GM18909 (cell line): Measurements from ENCODE around the gene BCL2L1.
"Not testable (repeated sequence)": the region's sequence is repeated elsewhere in the genome, so short reads cannot be mapped to it uniquely, and the experiment has no call there.

ENCODE experiments used
- ATAC-seq: cut with Tn5 transposase; IDR thresholded peaks from one replicate; pipeline ENCODE4 v1.9.1; 2021; ENCODE audit warnings: mild to moderate bottlenecking; ENCODE audit not compliant: unreplicated experiment, poor library complexity

Gene BCL2L1

DNA sequence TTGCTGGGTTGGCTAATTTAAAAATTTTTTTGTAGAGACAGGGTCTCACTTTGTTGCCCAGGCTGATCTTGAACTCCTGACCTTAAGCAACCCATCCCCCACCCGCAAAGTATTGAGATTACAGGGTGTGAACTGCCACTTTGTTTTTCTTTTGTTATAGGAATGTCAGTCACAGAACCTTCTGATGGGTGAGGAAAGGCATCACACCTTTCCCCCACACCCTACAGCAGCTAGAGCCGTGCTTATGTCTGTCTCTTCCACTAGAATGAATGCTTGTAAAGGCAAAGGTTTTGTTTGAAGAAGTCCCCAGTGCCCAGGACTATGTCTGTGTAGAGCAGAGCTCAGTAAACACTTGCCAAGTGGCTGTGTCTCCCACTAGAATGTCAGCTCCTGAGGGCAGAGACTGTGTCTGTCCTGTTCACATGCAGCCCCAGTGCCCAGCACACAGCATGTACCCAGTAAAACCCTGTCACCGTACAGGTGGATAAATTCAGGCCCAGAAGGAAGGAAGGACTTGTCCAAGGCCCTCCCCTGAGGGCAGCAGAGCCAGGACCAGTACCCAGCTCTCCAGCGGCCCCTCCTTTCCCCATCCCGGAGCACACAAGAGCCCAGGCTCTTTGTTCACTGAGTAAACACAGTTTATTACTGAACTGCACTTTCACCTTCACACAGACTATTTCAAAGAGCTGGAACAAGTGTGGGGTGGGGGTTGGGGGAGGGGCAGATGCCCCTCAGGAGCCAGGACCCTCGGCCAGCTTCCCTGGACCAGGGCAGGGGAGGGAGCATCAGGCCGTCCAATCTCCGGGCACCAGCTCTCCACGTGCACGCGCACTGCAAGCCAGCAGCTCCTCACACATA, 58.6 kb downstream of the BCL2L1 start:
- no peak for ATAC-seq

DNA sequence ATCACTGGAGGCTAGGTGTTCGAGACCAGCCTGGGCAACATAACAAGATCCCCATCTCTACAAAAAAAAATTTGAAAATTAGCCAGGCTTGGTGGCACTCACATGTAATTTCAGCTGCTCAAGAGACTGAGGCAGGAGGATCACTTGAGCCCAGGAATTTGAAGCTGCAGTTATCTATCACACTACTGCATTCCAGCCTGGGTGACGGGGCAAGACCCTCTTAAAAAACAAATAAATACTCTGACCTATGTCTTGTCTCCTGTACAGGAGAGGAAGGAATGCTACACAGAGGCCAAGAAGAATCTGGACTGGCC, 59.2 kb downstream of the BCL2L1 start:
- no peak for ATAC-seq

GRCh38 chr20:31662372-31662854, 60.3 kb downstream of the BCL2L1 start:
- ATAC-seq, result no peak

GRCh38 chr20:31661625-31662371, 60.9 kb downstream of the BCL2L1 start:
- peak; percentile 67 for ATAC-seq

DNA sequence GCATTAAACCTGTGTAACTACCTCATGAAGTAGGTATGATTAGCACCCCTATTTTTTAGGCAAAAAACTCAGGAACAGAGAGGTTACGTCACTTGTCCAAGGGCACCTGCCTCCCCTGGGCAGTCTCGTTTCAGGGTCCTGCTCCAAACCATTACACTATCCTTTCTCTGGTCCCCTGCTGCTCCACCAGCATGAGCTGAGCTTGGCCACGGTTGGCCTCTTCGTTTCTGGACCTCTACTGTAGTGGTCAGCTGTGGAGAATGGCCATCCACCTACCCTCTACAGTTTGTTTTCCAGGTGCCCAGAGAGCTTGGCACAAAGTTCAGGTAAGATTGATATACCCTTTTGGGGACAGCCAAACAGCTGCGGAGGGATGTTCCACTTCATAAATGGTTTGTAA, 68.1 kb downstream of the BCL2L1 start:
- no peak for ATAC-seq

GRCh38 chr20:31653561-31653960, 69.1 kb downstream of the BCL2L1 start:
- ATAC-seq, result no peak

- no peak for ATAC-seq
Observed at GRCh38 chr20:31652917-31653396, 69.7 kb downstream of the BCL2L1 start.

- not testable (repeated sequence) for ATAC-seq
Observed at GRCh38 chr20:31648104-31648503, 74.6 kb downstream of the BCL2L1 start.

- ATAC-seq, result no peak
Observed at GRCh38 chr20:31644701-31645100, 78.0 kb downstream of the BCL2L1 start.

DNA sequence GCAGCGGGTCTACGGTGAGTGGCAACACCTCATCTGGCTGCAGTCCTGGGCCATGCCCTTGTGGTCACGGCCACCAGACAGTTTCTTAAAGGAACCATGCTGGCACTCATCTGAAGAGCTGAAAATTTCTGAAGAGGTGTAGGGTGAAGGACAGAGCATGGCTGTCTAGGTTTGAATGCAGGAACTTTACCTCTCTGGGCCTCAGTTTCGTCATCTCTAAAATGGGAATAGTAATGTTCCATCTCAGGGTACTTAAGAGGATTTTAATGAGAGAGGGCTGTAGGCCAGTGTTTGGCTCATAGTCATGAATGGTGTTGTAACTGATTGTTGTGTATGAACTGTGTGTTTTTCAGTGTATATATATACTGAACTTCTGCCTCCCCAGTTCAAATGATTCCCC, 79.1 kb downstream of the BCL2L1 start:
- no peak for ATAC-seq

- ATAC-seq, result no peak
Observed at GRCh38 chr20:31642837-31643236, 79.8 kb downstream of the BCL2L1 start.

DNA sequence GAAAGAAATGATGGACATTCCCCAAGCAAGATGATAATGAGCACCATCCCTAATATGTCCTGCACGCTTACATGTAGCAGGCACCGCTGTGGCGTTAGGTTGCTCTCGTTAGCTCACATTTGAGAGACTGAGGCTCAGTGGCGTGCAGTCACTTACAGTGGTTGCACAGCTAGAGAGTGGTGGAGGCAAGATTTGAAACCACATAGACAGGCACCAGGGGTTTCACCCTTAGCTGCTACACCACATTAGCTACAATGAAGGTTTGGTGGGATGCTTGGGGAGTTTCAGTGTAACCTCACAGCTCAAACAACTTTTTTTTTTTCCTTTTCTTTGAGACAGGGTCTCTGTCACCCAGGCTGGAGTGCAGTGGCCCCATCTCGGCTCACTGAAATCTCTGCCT, 81.3 kb downstream of the BCL2L1 start:
- ATAC-seq, result no peak

GRCh38 chr20:31640259-31640658, 82.4 kb downstream of the BCL2L1 start:
- ATAC-seq, result no peak

- no peak for ATAC-seq
Observed at GRCh38 chr20:31638816-31639215, 83.9 kb downstream of the BCL2L1 start.

DNA sequence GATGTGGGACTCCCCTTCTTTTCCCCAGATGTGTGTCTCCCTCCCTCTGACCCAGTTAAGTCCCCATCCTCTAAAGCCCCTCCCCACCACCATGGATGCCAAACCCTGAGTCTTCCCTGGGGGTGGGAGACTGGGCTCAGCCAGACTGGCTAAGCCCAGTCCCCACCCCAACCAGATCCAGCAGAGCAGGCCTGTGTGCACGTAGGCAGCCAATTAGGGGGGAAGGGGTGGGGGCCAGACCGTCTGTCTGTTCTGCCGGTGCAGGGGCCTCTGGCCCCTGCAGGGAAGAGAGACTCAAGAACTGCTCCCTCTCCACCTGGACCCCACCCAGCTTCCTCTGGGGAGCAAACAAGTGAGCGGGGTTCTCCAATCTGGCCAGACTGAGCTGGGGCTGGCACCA, 84.4 kb downstream of the BCL2L1 start:
- ATAC-seq, result no peak

DNA sequence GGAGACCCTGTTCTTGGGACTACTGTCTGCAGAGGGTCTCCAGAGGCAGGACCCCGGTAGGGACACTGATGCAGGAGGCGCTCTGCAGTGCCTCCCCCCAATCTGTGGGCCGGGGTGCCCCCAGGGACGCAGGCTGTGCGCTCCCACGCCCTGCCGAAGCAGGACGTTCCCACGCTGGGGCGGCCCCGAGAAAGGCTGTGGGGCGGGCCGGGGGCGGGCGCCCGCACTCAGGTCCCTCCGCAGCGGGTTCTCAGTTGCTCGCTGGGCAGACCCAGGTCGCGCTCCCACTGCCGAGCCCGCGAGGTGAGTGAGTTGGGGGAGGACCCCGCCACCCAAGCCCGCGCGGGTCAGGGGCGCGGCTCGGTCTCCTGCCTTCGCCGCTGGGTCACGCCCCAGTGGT, 85.0 kb downstream of the BCL2L1 start, which contains the start of gene COX4I2:
Gene COX4I2, plus strand, starts transcription at position 253 of the 400 bp plus-strand sequence. CDS start 1,106 bp downstream, outside the sequence.
- no peak for ATAC-seq

- ATAC-seq, result no peak
Observed at GRCh38 chr20:31633339-31633914, 89.2 kb downstream of the BCL2L1 start.

DNA sequence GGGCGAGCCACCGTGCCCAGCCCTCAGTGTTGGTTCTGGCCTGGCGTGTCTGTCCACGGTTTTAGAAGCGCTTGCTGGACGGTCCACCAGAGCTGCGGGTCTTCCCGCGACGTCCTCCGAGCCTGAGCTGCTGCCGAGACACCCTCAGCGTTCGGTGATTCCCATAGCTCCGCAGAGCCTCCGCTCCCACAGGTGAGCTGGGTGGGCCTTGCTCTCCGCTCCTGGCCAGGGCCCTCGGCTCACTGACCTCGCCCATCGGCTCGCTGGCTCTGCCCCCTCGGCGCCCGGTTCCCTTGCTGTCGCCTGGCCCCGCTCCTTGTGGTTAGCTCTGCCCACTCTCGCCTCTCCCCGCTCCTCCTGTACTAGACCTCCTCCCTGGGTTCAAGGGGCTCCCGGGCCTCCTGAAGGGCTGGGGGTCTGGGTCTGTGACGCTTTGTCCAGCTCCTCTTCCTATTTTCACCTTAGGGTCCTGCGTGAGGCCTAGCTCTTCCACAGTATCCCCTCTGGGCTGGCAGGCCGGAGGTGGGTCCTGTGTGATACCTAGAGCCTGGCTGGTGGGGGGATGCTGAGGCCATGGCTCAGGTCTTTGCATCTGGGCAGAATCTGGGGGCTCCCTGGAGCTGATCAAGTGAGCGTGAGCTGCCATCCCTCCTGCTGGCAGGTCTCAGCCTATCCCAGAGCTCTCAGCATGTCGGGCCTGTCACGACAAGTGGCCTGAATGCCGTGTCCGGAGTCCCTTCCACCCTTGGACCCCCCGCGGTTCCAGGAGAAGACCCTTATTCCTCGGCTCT, 89.9 kb downstream of the BCL2L1 start:
- no peak for ATAC-seq

- no peak for ATAC-seq
Observed at GRCh38 chr20:31630187-31630790, 92.4 kb downstream of the BCL2L1 start.

DNA sequence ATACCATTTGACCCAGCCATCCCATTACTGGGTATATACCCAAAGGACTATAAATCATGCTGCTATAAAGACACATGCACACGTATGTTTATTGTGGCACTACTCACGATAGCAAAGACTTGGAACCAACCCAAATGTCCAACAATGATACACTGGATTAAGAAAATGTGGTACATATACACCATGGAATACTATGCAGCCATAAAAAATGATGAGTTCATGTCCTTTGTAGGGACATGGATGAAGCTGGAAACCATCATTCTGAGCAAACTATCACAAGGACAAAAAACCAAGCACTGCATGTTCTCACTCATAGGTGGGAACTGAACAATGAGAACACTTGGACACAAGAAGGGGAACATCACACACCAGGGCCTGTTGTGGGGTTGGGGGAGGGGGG, 94.6 kb downstream of the BCL2L1 start:
- not testable (repeated sequence) for ATAC-seq
